Body of pancreas (tissue), 4 donors: ENCODE results near the gene RHOJ.

Experiments used
- POLR2A ChIP-seq, 3 donors: fragments of 450-650 bp; IDR thresholded peaks; one replicate each; pipeline ENCODE4 v1.6.1; 2016; ENCODE audit warnings: antibody characterized with exemption in 3 of 3, mild to moderate bottlenecking in 2 of 3
- TF ChIP-seq, protein P1 (sequence below), 7 experiments: fragments of 450-650 bp in 4 of 7; fragments of 200-600 bp in 3 of 7; sonication (generic) in 3 of 7; IDR thresholded peaks; one replicate each; pipeline ENCODE4 v1.5.1; 2016 to 2019; ENCODE audit warnings: antibody characterized with exemption in 7 of 7

DNA sequence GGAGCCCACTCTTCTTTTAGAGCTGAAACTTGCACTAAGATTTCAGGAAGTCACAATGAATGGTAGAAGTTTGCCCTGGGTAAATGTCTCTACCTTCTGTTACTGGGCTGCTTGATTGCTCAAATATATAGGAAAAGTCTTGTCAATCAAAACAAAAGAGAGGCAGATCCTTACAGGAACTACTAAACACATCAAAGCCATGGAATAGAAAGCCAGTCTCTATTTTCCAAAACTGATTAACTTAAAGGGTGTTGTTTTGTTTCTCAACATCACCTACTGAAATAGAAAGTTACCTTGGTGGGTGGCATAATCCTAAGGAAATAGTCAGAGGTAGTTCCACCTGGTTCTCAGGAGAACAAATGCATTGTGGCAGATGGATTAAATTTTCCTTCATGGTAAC, 114.6 kb downstream of the RHOJ start, which contains the start of gene GPHB5:
- TF ChIP-seq, protein P1, sequence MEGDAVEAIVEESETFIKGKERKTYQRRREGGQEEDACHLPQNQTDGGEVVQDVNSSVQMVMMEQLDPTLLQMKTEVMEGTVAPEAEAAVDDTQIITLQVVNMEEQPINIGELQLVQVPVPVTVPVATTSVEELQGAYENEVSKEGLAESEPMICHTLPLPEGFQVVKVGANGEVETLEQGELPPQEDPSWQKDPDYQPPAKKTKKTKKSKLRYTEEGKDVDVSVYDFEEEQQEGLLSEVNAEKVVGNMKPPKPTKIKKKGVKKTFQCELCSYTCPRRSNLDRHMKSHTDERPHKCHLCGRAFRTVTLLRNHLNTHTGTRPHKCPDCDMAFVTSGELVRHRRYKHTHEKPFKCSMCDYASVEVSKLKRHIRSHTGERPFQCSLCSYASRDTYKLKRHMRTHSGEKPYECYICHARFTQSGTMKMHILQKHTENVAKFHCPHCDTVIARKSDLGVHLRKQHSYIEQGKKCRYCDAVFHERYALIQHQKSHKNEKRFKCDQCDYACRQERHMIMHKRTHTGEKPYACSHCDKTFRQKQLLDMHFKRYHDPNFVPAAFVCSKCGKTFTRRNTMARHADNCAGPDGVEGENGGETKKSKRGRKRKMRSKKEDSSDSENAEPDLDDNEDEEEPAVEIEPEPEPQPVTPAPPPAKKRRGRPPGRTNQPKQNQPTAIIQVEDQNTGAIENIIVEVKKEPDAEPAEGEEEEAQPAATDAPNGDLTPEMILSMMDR (IDR thresholded peaks at IDR 0.05), result no peak
- no peak for TF ChIP-seq POLR2A (IDR thresholded peaks at IDR 0.05)
